GM12891 (cell line): Measurements from ENCODE around the gene SLPI.

Experiments
- POLR2A ChIP-seq: IDR thresholded peaks from 2 replicates; pipeline ENCODE4 v1.6.1; 2011; ENCODE audit warnings: low read depth, low read length, control low read depth
- POLR2AphosphoS5 ChIP-seq: IDR thresholded peaks from 2 replicates; pipeline ENCODE4 v1.6.1; 2011; ENCODE audit warnings: low read depth, low read length, control low read depth
- POU2F2 ChIP-seq: IDR thresholded peaks from 2 replicates; pipeline ENCODE4 v1.6.1; 2011; ENCODE audit warnings: low read depth, mild to moderate bottlenecking, control low read depth, low read length, moderate library complexity
- SPI1 ChIP-seq: IDR thresholded peaks from 2 replicates; pipeline ENCODE4 v1.6.1; 2011; ENCODE audit warnings: low read depth, low read length, control low read depth
- TAF1 ChIP-seq: IDR thresholded peaks from 2 replicates; pipeline ENCODE4 v1.6.1; 2011; ENCODE audit warnings: low read depth, low read length, control low read depth

DNA sequence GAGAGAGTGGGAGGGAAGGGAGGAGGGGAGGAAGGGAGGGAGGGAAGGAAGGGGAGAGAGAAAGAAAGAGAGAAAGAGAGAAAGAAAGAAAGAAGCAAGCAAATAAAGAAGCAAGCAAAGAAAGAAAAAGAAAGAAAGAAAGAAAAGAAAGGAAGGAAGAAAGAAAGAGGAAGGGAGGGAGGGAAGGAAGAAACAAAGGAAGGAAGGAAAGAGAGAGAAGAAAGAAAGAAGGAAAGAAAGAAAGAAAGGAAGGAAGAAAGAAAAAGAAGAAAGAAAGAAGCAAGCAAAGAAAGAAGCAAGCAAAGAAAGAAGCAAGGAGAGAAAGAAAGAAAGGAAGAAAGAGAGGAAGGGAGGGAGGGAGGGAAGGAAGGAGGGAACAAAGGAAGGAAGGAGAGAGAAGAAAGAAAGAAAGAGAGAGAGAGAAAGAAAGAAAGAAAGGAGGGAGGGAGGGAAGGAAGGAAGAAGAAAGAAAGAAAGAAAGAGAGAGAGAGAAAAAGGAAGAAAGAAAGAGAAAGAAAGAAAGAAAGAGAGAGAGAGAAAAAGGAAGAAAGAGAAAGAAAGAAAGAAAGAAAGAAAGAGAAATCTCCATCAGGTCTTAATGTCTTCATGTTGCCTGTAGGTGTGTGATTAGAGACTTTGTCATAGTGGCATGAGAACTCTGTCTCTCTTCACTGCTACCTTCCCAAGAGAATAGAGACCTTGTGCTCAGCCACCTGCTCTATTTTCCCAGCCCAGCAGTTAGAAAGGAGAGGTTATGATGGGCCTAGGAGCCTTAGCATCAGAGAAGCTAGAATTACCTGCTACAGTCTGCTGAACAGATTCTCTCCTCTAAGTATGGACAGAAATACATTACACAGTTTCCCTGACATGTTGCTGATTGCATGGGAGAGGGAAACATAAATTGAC, 42.5 kb downstream of the SLPI start:
- TF ChIP-seq POLR2A (no peak), TAF1 (no peak), POU2F2 (no peak), POLR2AphosphoS5 (no peak), SPI1 (no peak)
